IMR-90 (cell line): ENCODE measurements around the gene CDK14. TPM values are rescaled to one million over a fixed set of nuclear protein-coding genes. Genes with fewer than 3 reads are reported as not detected.

Source experiments
- ATAC-seq: fragments of 200-7000 bp; cut with Tn5 transposase; 2 replicates; pipeline ENCODE4 v1.9.1; 2020; ENCODE audit warnings: low read depth, mild to moderate bottlenecking, moderate library complexity
- BruUV-seq: library from RNA; stranded (reverse); fragments of 400-500 nt; replicated peaks from 2 replicates; lab custom pipeline; 2021; lab: Mats Ljungman, UMichigan
- CTCF ChIA-PET: fragments of 300-600 bp; formaldehyde crosslinking; extraction: SDS; loops from one replicate; lab custom pipeline; 2021; ENCODE audit warnings: antibody characterized with exemption; lab: Yijun Ruan, JAX
- POLR2A ChIA-PET: fragments of 300-600 bp; sonication (Branson Sonifier 250); formaldehyde crosslinking; loops from one replicate; lab custom pipeline; 2022; ENCODE audit warnings: antibody characterized with exemption; ENCODE audit not compliant: unreplicated experiment; lab: Charles Lee
- DNase-seq: peaks from one replicate; pipeline ENCODE4 v3.0.0; 2013
- H2AFZ ChIP-seq: replicated peaks from 2 replicates; pipeline ENCODE3; 2013; ENCODE audit warnings: low read length, mild to moderate bottlenecking; ENCODE audit not compliant: poor library complexity
- H2AK5ac ChIP-seq: 2 replicates; pipeline ENCODE4 v1.6.1; 2013; ENCODE audit warnings: low read depth, low read length, inconsistent platforms
- H2AK9ac ChIP-seq: replicated peaks from 2 replicates; pipeline ENCODE3; 2013; ENCODE audit warnings: mild to moderate bottlenecking, low read depth, low read length, moderate library complexity; ENCODE audit not compliant: poor library complexity
- H2BK120ac ChIP-seq: 2 replicates; pipeline ENCODE4 v1.6.1; 2013; ENCODE audit warnings: low read depth, low read length, inconsistent platforms
- H2BK15ac ChIP-seq: 3 replicates; pipeline ENCODE4 v1.6.1; 2013; ENCODE audit warnings: low read depth, low read length, inconsistent platforms
- H2BK20ac ChIP-seq: 2 replicates; pipeline ENCODE4 v1.6.1; 2013; ENCODE audit warnings: low read depth, mild to moderate bottlenecking, inconsistent platforms, low read length, moderate library complexity
- H2BK5ac ChIP-seq: 2 replicates; pipeline ENCODE4 v1.6.1; 2013; ENCODE audit warnings: mild to moderate bottlenecking, low read depth, low read length, inconsistent platforms; ENCODE audit not compliant: poor library complexity, severe bottlenecking
- H3K14ac ChIP-seq: replicated peaks from 2 replicates; pipeline ENCODE4 v1.6.1; 2013; ENCODE audit warnings: low read depth, low read length, inconsistent platforms
- H3K18ac ChIP-seq: 2 replicates; pipeline ENCODE4 v1.6.1; 2013; ENCODE audit warnings: low read depth, low read length, control low read depth
- H3K23ac ChIP-seq: 2 replicates; pipeline ENCODE4 v1.6.1; 2013; ENCODE audit warnings: low read depth, low read length, inconsistent platforms
- H3K27ac ChIP-seq: 2 replicates; pipeline ENCODE4 v1.5.1; 2013; ENCODE audit warnings: mild to moderate bottlenecking, control low read depth, low read length; ENCODE audit not compliant: insufficient read depth
- H3K27me3 ChIP-seq: 2 replicates; pipeline ENCODE4 v1.6.1; 2013; ENCODE audit warnings: low read length; ENCODE audit not compliant: control insufficient read depth, insufficient read depth
- H3K36me3 ChIP-seq: 2 replicates; pipeline ENCODE4 v1.6.1; 2013; ENCODE audit warnings: low read length, mixed read lengths; ENCODE audit not compliant: control insufficient read depth, insufficient read depth
- H3K4ac ChIP-seq: 2 replicates; pipeline ENCODE4 v1.6.1; 2013; ENCODE audit warnings: low read depth, low read length, inconsistent platforms
- H3K4me1 ChIP-seq: 2 replicates; pipeline ENCODE4 v1.6.1; 2013; ENCODE audit warnings: low read length, mixed read lengths; ENCODE audit not compliant: control insufficient read depth, insufficient read depth
- H3K4me2 ChIP-seq: 2 replicates; pipeline ENCODE4 v1.6.1; 2013; ENCODE audit warnings: low read depth, mild to moderate bottlenecking, control low read depth, low read length, moderate library complexity
- H3K4me3 ChIP-seq: 2 replicates; pipeline ENCODE4 v1.5.1; 2013; ENCODE audit warnings: low read depth, mild to moderate bottlenecking, control low read depth, low read length, moderate library complexity; ENCODE audit not compliant: insufficient read depth
- H3K56ac ChIP-seq: 2 replicates; pipeline ENCODE4 v1.6.1; 2013; ENCODE audit warnings: low read length, inconsistent platforms; ENCODE audit not compliant: insufficient read depth; ENCODE audit errors: extremely low read depth
- H3K79me1 ChIP-seq, 2 experiments: 2 replicates each; pipeline ENCODE4 v1.6.1; 2013; ENCODE audit warnings: low read length in 2 of 2, inconsistent platforms in 1 of 2, low read depth in 1 of 2
- H3K9ac ChIP-seq: 2 replicates; pipeline ENCODE4 v1.6.1; 2013; ENCODE audit warnings: low read depth, low read length, control low read depth
- H3K9me1 ChIP-seq: 2 replicates; pipeline ENCODE4 v1.6.1; 2013; ENCODE audit warnings: low read length, inconsistent platforms; ENCODE audit not compliant: insufficient read depth
- H3K9me3 ChIP-seq: 2 replicates; pipeline ENCODE4 v1.6.1; 2013; ENCODE audit warnings: low read length; ENCODE audit not compliant: control insufficient read depth, insufficient read depth
- H4K20me1 ChIP-seq: 2 replicates; pipeline ENCODE4 v1.6.1; 2013; ENCODE audit warnings: low read length, inconsistent platforms; ENCODE audit not compliant: insufficient read depth
- H4K5ac ChIP-seq: 2 replicates; pipeline ENCODE4 v1.6.1; 2013; ENCODE audit warnings: mild to moderate bottlenecking, low read depth, low read length, control low read depth
- H4K8ac ChIP-seq, 2 experiments: 2 replicates each; pipeline ENCODE4 v1.6.1; 2013; ENCODE audit warnings: low read depth in 2 of 2, low read length in 2 of 2, control low read depth in 1 of 2, inconsistent platforms in 1 of 2
- H4K91ac ChIP-seq: 2 replicates; pipeline ENCODE4 v1.6.1; 2013; ENCODE audit warnings: low read depth, low read length, inconsistent platforms; ENCODE audit not compliant: insufficient read depth
- BHLHE40 ChIP-seq: fragments of 150-350 bp; IDR thresholded peaks from 2 replicates; pipeline ENCODE4 v1.6.1; 2016; ENCODE audit warnings: mild to moderate bottlenecking, low read depth, low read length
- CEBPB ChIP-seq: IDR thresholded peaks from 2 replicates; pipeline ENCODE4 v1.6.1; 2012; ENCODE audit warnings: low read depth, low read length, improper control_type of control experiment
- CHD1 ChIP-seq: IDR thresholded peaks from 2 replicates; pipeline ENCODE4 v1.6.1; 2012; ENCODE audit warnings: low read depth, low read length, improper control_type of control experiment
- CTCF ChIP-seq: conservative IDR thresholded peaks from 2 replicates; pipeline ENCODE4 v1.5.1; 2012; ENCODE audit warnings: mild to moderate bottlenecking, low read depth, low read length, improper control_type of control experiment
- FOS ChIP-seq: fragments of 150-350 bp; IDR thresholded peaks from 2 replicates; pipeline ENCODE4 v1.6.1; 2016; ENCODE audit warnings: low read depth, low read length
- MXI1 ChIP-seq: IDR thresholded peaks from 2 replicates; pipeline ENCODE4 v1.6.1; 2012; ENCODE audit warnings: low read depth, mild to moderate bottlenecking, low read length, moderate library complexity, borderline replicate concordance
- POLR2A ChIP-seq: IDR thresholded peaks from 2 replicates; pipeline ENCODE4 v1.6.1; 2012; ENCODE audit warnings: mild to moderate bottlenecking, low read depth, low read length
- RAD21 ChIP-seq: IDR thresholded peaks from 2 replicates; pipeline ENCODE4 v1.6.1; 2012; ENCODE audit warnings: low read length, improper control_type of control experiment
- RCOR1 ChIP-seq: IDR thresholded peaks from 2 replicates; pipeline ENCODE4 v1.6.1; 2012; ENCODE audit warnings: mild to moderate bottlenecking, low read length, improper control_type of control experiment; ENCODE audit not compliant: insufficient replicate concordance
- RFX5 ChIP-seq: IDR thresholded peaks from 2 replicates; pipeline ENCODE4 v1.8.0; 2012; ENCODE audit warnings: low read depth, mild to moderate bottlenecking, low read length, moderate library complexity
- SMC3 ChIP-seq: fragments of 150-350 bp; IDR thresholded peaks from 2 replicates; pipeline ENCODE4 v1.6.1; 2016; ENCODE audit warnings: low read depth, mild to moderate bottlenecking, antibody characterized with exemption, low read length, moderate library complexity
- USF2 ChIP-seq: fragments of 150-350 bp; IDR thresholded peaks from 2 replicates; pipeline ENCODE4 v1.6.1; 2017; ENCODE audit warnings: mild to moderate bottlenecking, antibody characterized with exemption, low read length, low read depth
- WGBS, 2 experiments: methylation state at CpG; one replicate each; pipeline versions ENCODE4 v1.1.5 to v1.1.7; 2013; ENCODE audit warnings: missing lambda C conversion rate in 2 of 2; ENCODE audit not compliant: insufficient read length in 1 of 2; ENCODE audit errors: extremely low coverage in 2 of 2; 5-methylcytosine and 5-hydroxymethylcytosine counted together
- dilution Hi-C: fragments of 300-500 bp; cut with HindIII; formaldehyde crosslinking; loops from one replicate; pipeline ENCODE4 v1.14.3; 2018; ENCODE audit warnings: low sequenced_read_pairs; ENCODE audit not compliant: unreplicated experiment
- in situ Hi-C: fragments of 300-500 bp; cut with MboI; formaldehyde crosslinking; loops from 3 replicates; pipeline ENCODE4 v1.14.3; 2019; ENCODE audit warnings: low sequenced_read_pairs, inconsistent platforms, mixed read lengths
- intact Hi-C: fragments of 100-400 bp; cut with micrococcal nuclease; formaldehyde crosslinking; loops from 2 replicates; pipeline ENCODE4 v1.10.0; 2022
- polyA plus RNA-seq, 3 experiments: library from polyadenylated mRNA; depleted of rRNA; stranded (reverse); fragments of >200 nt; gene quantifications; 2 replicates each; pipeline ENCODE4 v1.2.3, GENCODE V29; 2012; ENCODE audit warnings: low replicate concordance in 1 of 3
- total RNA-seq: library from RNA; depleted of rRNA; stranded (reverse); fragments of >200 nt; gene quantifications from 2 replicates; pipeline ENCODE4 v1.2.3, GENCODE V29; 2012
- TF ChIP-seq, protein P1 (sequence below): fragments of 150-350 bp; IDR thresholded peaks from 2 replicates; pipeline ENCODE4 v1.6.1; 2016; ENCODE audit warnings: low read depth, mild to moderate bottlenecking, low read length, moderate library complexity, borderline replicate concordance

CDK14 gene
- total and polyA plus RNA-seq, 2 of the 4 experiments (the other 2 are of a cell fraction): 10.1 to 29.6 TPM

- H3K9me1 ChIP-seq: no peaks in the 10 kb centered on the region
- no peak overlapping the region for H3K56ac ChIP-seq
- ChIA-PET CTCF (no interaction called here), POLR2A (no interaction called here)
- H2BK5ac ChIP-seq: no peak overlapping the region
- no peaks in the 10 kb centered on the region for H3K4me1 ChIP-seq
- H2BK15ac ChIP-seq: no peak overlapping the region
- H3K36me3 ChIP-seq: no peaks in the 10 kb centered on the region
- no peak overlapping the region for H4K91ac ChIP-seq
- H4K8ac ChIP-seq: no peak overlapping the region
- H3K18ac ChIP-seq: no peak overlapping the region
- no peak overlapping the region for H2AK5ac ChIP-seq
- intact Hi-C loops (no loop called here), in situ Hi-C loops (no loop called here), dilution Hi-C loops (no loop called here)
- no peak overlapping the region for H3K14ac ChIP-seq
- H2BK120ac ChIP-seq: no peak overlapping the region
- H2BK20ac ChIP-seq: no peak overlapping the region
- no peak overlapping the region for H2AFZ ChIP-seq
- no peak overlapping the region for H3K4ac ChIP-seq
- BruUV-seq: no TSS peak
- no peak overlapping the region for H3K23ac ChIP-seq
- no peak overlapping the region for H2AK9ac ChIP-seq
- H3K27ac ChIP-seq: no peak overlapping the region
- no peaks in the 10 kb centered on the region for H4K20me1 ChIP-seq
- no peaks in the 10 kb centered on the region for H3K27me3 ChIP-seq
- H3K79me1 ChIP-seq: no peaks in the 10 kb centered on the region; a peak in 2 of 4 replicates
- no peaks in the 10 kb centered on the region for H3K9me3 ChIP-seq
- no peak overlapping the region for H3K9ac ChIP-seq
- H3K4me2 ChIP-seq: no peak overlapping the region
- H3K4me3 ChIP-seq: no peak overlapping the region
- WGBS, 2 experiments: no CpG with 5 or more reads among the region's 1 CpG
- TF ChIP-seq CEBPB (no peak), SMC3 (no peak), CTCF (no peak), RAD21 (no peak), FOS (no peak), MXI1 (no peak), RFX5 (no peak), BHLHE40 (no peak), RCOR1 (no peak), USF2 (no peak), CHD1 (no peak), POLR2A (no peak)
- TF ChIP-seq, protein P1, sequence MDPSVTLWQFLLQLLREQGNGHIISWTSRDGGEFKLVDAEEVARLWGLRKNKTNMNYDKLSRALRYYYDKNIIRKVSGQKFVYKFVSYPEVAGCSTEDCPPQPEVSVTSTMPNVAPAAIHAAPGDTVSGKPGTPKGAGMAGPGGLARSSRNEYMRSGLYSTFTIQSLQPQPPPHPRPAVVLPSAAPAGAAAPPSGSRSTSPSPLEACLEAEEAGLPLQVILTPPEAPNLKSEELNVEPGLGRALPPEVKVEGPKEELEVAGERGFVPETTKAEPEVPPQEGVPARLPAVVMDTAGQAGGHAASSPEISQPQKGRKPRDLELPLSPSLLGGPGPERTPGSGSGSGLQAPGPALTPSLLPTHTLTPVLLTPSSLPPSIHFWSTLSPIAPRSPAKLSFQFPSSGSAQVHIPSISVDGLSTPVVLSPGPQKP: no peak
- ATAC-seq (peak; percentile 17; the same call in 1 of the 2 replicates), DNase-seq (peak; percentile 15)
- H4K5ac ChIP-seq: no peak overlapping the region
Measured at GRCh38 chr7:90961037-90961725, 365.1 kb downstream of the CDK14 start.
